DND-41 (cell line): ENCODE measurements around the gene CAMP.

ENCODE experiments used
- CTCF ChIP-seq: IDR thresholded peaks from 2 replicates; pipeline ENCODE4 v1.5.1; 2012; ENCODE audit warnings: borderline replicate concordance, low read length, moderate library complexity, mild to moderate bottlenecking; ENCODE audit not compliant: poor library complexity, severe bottlenecking; ENCODE audit errors: extremely low read depth
- EZH2 ChIP-seq: IDR thresholded peaks from 3 replicates; pipeline ENCODE4 v1.6.1; 2012; ENCODE audit warnings: borderline replicate concordance, low read depth, mild to moderate bottlenecking, moderate library complexity, low read length, inconsistent platforms; ENCODE audit not compliant: severe bottlenecking

GRCh38 chr3:48274452-48274851, 51.2 kb downstream of the CAMP start:
- TF ChIP-seq CTCF = no peak
- no peak for TF ChIP-seq EZH2
